ENCODE measurements around the gene NMNAT2.

DNA sequence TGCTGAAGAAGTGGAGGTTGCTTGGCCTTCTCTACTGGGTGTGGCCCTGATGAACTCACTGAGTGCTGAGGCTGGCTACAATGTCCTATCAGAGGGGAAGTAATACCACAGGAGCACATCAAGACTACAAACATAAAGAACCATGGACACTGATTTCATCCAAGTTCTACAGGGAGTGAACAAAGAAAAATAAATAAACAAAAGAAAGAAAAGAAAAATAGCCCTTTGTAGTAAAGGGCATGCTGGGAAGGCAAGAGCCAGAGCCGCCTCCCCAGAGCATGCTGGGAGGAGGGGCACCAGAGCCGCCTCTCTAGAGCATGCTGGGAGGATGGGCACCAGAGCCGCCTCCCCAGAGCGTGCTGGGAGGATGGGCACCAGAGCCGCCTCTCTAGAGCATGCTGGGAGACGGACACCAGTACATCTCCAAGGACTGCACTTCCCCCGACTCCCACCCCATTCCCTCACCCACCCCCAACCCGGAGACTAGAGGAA, 166.2 kb downstream of the NMNAT2 start:
- TF ChIP-seq, protein P1, sequence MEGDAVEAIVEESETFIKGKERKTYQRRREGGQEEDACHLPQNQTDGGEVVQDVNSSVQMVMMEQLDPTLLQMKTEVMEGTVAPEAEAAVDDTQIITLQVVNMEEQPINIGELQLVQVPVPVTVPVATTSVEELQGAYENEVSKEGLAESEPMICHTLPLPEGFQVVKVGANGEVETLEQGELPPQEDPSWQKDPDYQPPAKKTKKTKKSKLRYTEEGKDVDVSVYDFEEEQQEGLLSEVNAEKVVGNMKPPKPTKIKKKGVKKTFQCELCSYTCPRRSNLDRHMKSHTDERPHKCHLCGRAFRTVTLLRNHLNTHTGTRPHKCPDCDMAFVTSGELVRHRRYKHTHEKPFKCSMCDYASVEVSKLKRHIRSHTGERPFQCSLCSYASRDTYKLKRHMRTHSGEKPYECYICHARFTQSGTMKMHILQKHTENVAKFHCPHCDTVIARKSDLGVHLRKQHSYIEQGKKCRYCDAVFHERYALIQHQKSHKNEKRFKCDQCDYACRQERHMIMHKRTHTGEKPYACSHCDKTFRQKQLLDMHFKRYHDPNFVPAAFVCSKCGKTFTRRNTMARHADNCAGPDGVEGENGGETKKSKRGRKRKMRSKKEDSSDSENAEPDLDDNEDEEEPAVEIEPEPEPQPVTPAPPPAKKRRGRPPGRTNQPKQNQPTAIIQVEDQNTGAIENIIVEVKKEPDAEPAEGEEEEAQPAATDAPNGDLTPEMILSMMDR (IDR thresholded peaks at IDR 0.05), result no peak
- TF ChIP-seq POLR2AphosphoS5 (IDR thresholded peaks at IDR 0.05) (no peak), POLR2A (IDR thresholded peaks at IDR 0.05; ENCODE audit: low read depth) (no peak), EP300 (IDR thresholded peaks at IDR 0.05) (no peak)
